Measurements from ENCODE around the gene USP33. TPM values are rescaled to one million over a fixed set of nuclear protein-coding genes. Genes with fewer than 3 reads are reported as not detected.
A peak's percentile ranks its signal among the peaks of the same experiment; 100 is the strongest.
"Not testable (repeated sequence)": the region's sequence is repeated elsewhere in the genome, so short reads cannot be mapped to it uniquely, and the experiment has no call there.

USP33 gene
- total RNA-seq, 1 donor from 2014 or later, result 24.2 TPM

GRCh38 chr1:77704736-77705135, 54.9 kb downstream of the USP33 start:
- H3K4me1 ChIP-seq, result no peaks in the 10 kb centered on the region
- no peaks in the 10 kb centered on the region for H3K27me3 ChIP-seq (ENCODE audit: low read depth)
- intact Hi-C loops (cut with micrococcal nuclease), result no loop called here
- no peak for TF ChIP-seq CTCF (IDR thresholded peaks at IDR 0.05; ENCODE audit: borderline replicate concordance)
- no peak overlapping the region for H3K27ac ChIP-seq (replicated peaks)
- H3K9me3 ChIP-seq (replicated peaks), result no peaks in the 10 kb centered on the region
- DNase-seq, result no peak
- H3K36me3 ChIP-seq, result peaks cover 43% of the 10 kb centered on the region
- H3K4me3 ChIP-seq, result no peak overlapping the region

- H3K36me3 ChIP-seq, result peaks cover 58% of the 10 kb centered on the region
- intact Hi-C loops (cut with micrococcal nuclease); H3K27me3 ChIP-seq (ENCODE audit: low read depth): not testable (repeated sequence)
These were observed 60.0 kb downstream of the USP33 start for GRCh38 chr1:77699673-77700072.

DNA sequence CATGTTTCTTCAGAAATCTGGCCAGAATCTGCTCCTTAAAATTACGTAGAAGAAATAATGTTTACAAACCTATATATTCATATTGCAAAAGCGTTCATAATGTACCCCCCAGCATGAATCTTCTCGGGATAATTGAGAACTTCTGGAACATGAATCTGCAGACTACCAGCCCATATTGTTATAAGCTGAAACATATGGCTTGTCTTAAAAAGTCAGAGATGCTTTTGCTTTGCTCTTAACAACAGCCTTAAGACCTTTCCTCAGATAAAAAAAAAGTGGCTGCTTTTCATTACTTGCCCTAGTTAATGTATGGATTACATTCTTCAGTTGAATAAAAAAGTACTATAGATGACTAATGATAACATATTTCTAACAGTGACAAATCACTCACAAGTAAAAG, 62.2 kb downstream of the USP33 start:
- Histone ChIP-seq H3K36me3 (peaks cover 75% of the 10 kb centered on the region), H3K27me3 (ENCODE audit: low read depth) (no peaks in the 10 kb centered on the region), H3K27ac (replicated peaks) (no peak overlapping the region), H3K9me3 (replicated peaks) (no peaks in the 10 kb centered on the region), H3K4me1 (no peaks in the 10 kb centered on the region), H3K4me3 (no peak overlapping the region)
- TF ChIP-seq CTCF (IDR thresholded peaks at IDR 0.05; ENCODE audit: borderline replicate concordance), result no peak
- intact Hi-C loops (cut with micrococcal nuclease), result no loop called here
- no peak for DNase-seq

More at GRCh38 chr1:77699673-77700072, 60.0 kb downstream of the USP33 start:
- H3K4me3 ChIP-seq; H3K9me3 ChIP-seq (replicated peaks); H3K4me1 ChIP-seq; DNase-seq; H3K27ac ChIP-seq (replicated peaks): not testable (repeated sequence)

GRCh38 chr1:77688939-77689338, 70.7 kb downstream of the USP33 start:
- Histone ChIP-seq H3K9me3 (replicated peaks) (no peaks in the 10 kb centered on the region), H3K27ac (replicated peaks) (no peak overlapping the region), H3K4me1 (peaks cover 15% of the 10 kb centered on the region), H3K36me3 (peaks cover 23% of the 10 kb centered on the region), H3K27me3 (ENCODE audit: low read depth) (no peaks in the 10 kb centered on the region), H3K4me3 (no peak overlapping the region)
- intact Hi-C loops (cut with micrococcal nuclease), result loop anchor here (10.0 kb wide), 1 partner anchor 154 kb away; no protein-coding TSS in a partner anchor
- no peak for DNase-seq
- TF ChIP-seq CTCF (IDR thresholded peaks at IDR 0.05; ENCODE audit: borderline replicate concordance), result no peak

GRCh38 chr1:77687519-77687906, 72.1 kb downstream of the USP33 start:
- Histone ChIP-seq H3K27ac (replicated peaks) (no peak overlapping the region), H3K9me3 (replicated peaks) (no peaks in the 10 kb centered on the region), H3K36me3 (peaks cover 14% of the 10 kb centered on the region), H3K4me3 (peak overlapping the region; percentile 52), H3K27me3 (ENCODE audit: low read depth) (no peaks in the 10 kb centered on the region), H3K4me1 (peaks cover 21% of the 10 kb centered on the region)
- peak; percentile 23 for DNase-seq
- intact Hi-C loops (cut with micrococcal nuclease), result loop anchor here (10.0 kb wide), 1 partner anchor 153 kb away; no protein-coding TSS in a partner anchor
- TF ChIP-seq CTCF (IDR thresholded peaks at IDR 0.05; ENCODE audit: borderline replicate concordance), result peak; percentile 24

DNA sequence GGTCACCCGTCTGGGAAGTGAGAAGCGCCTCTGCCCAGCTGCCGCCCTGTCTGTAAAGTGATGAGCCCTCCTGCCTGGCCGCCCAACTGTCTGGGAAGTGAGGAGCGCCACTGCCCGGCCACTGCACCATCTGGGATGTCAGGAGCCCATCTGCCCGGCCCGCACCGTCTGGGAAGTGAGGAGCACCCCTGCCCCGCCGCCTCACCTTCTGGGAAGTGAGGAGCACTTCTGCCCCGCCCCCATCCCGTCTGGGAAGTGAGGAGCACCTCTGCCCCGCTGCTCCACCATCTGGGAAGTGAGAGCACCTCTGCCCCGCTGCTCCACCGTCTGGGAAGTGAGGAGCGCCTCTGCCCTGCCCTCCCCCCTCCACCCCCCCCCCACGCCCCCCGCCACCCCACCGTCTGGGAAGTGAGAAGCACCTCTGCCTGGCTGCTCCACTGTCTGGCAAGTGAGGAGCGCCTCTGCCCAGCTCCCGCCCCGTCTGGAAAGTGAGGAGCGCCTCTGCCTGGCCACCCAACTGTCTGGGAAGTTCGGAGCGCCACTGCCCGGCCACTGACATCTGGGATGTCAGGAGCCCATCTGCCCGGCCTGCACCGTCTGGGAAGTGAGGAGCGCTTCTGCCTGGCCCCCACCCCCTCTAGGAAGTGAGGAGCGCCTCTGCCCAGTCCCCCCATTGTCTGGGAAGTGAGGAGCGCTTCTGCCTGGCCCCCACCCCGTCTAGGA, 72.7 kb downstream of the USP33 start:
- no peak for TF ChIP-seq CTCF (IDR thresholded peaks at IDR 0.05; ENCODE audit: borderline replicate concordance)
- intact Hi-C loops (cut with micrococcal nuclease), result loop anchor here (10.0 kb wide), 1 partner anchor 152 kb away; no protein-coding TSS in a partner anchor
- no peak overlapping the region for H3K27ac ChIP-seq (replicated peaks)
- DNase-seq, result no peak
- peaks cover 25% of the 10 kb centered on the region for H3K4me1 ChIP-seq
- no peaks in the 10 kb centered on the region for H3K9me3 ChIP-seq (replicated peaks)
- H3K27me3 ChIP-seq (ENCODE audit: low read depth), result no peaks in the 10 kb centered on the region
- no peak overlapping the region for H3K4me3 ChIP-seq
- peaks cover 9% of the 10 kb centered on the region for H3K36me3 ChIP-seq

Data from left ventricle myocardium inferior (tissue), 1 donor.